Prostate gland (tissue), 2 donors: ENCODE results near the gene CCND1. TPM values are rescaled to one million over a fixed set of nuclear protein-coding genes. Genes with fewer than 3 reads are reported as not detected.

ENCODE experiments used
- DNase-seq: peaks from one replicate; pipeline ENCODE4 v3.0.0-alpha.2; 2019; ENCODE audit warnings: low spot score
- H3K27ac ChIP-seq, 2 donors: fragments of 200-600 bp; sonication (generic); 2 replicates each; pipeline ENCODE4 v1.5.1; 2017 to 2019
- H3K27me3 ChIP-seq: fragments of 200-600 bp; sonication (generic); replicated peaks from 2 replicates; pipeline ENCODE4 v1.5.1; 2019; ENCODE audit not compliant: insufficient read depth
- H3K36me3 ChIP-seq, 2 donors: fragments of 200-600 bp; sonication (generic); 1 replicate in 1 of 2; 2 replicates in 1 of 2; pipeline versions ENCODE4 v1.5.1 to v1.8.1; 2017 to 2019
- H3K4me1 ChIP-seq: fragments of 200-600 bp; sonication (generic); replicated peaks from 2 replicates; pipeline ENCODE4 v1.5.1; 2019
- H3K4me3 ChIP-seq, 2 donors: fragments of 200-600 bp; sonication (generic); 2 replicates each; pipeline ENCODE4 v1.5.1; 2017 to 2019
- H3K9me3 ChIP-seq: fragments of 200-600 bp; sonication (generic); 2 replicates; pipeline ENCODE4 v1.5.1; 2017
- CTCF ChIP-seq, 4 experiments: fragments of 200-600 bp in 2 of 4; fragments of 450-650 bp in 2 of 4; sonication (generic) in 2 of 4; IDR thresholded peaks; 1 replicate in 3 of 4; 2 replicates in 1 of 4; pipeline ENCODE4 v1.5.1; 2016 to 2019; ENCODE audit warnings: antibody characterized with exemption in 4 of 4, mild to moderate bottlenecking in 2 of 4, moderate library complexity in 2 of 4
- POLR2A ChIP-seq: fragments of 450-650 bp; IDR thresholded peaks from one replicate; pipeline ENCODE4 v1.6.1; 2016; ENCODE audit warnings: antibody characterized with exemption, mild to moderate bottlenecking
- POLR2AphosphoS5 ChIP-seq: sonication (generic); formaldehyde crosslinking; IDR thresholded peaks from one replicate; pipeline ENCODE4 v1.6.1; 2017; ENCODE audit warnings: antibody characterized with exemption
- WGBS: methylation state at CpG from one replicate; pipeline ENCODE4 v1.1.5; 2018; 5-methylcytosine and 5-hydroxymethylcytosine counted together
- intact Hi-C: fragments of 100-400 bp; cut with DNase I; formaldehyde crosslinking; loops from one replicate; pipeline ENCODE4 v1.14.2; 2022
- total RNA-seq, 2 donors: library from RNA; depleted of rRNA; stranded (reverse); fragments of >200 nt; gene quantifications; one replicate each; pipeline ENCODE4 v1.1.0, GENCODE V29; 2016

Gene CCND1
- total RNA-seq, 2 donors from 2014 or later, result 69.2 to 188 TPM

- Histone ChIP-seq H3K4me1 (peaks cover 6% of the 10 kb centered on the region), H3K4me3 (peak overlapping the region in 1 of 2 donors; percentile 21), H3K27me3 (no peaks in the 10 kb centered on the region), H3K9me3 (no peaks in the 10 kb centered on the region), H3K27ac (peak overlapping the region; percentile 82 to 91), H3K36me3 (no peaks in the 10 kb centered on the region)
- TF ChIP-seq POLR2AphosphoS5 (peak; percentile 90), CTCF (IDR thresholded peaks at IDR 0.05) (peak in 2 of 4 experiments; percentile 17 to 24), POLR2A (no peak)
- WGBS, result 38% methylated on average over 27 of the region's 27 CpGs
- intact Hi-C loops, result no loop called here
- DNase-seq, result peak; percentile 89
Observed at GRCh38 chr11:69654660-69655478, 13.9 kb downstream of the CCND1 start.

- WGBS, result 91% methylated on average over 19 of the region's 19 CpGs
- peak overlapping the region in 1 of 2 donors; percentile 21 for H3K4me3 ChIP-seq
- no peaks in the 10 kb centered on the region for H3K9me3 ChIP-seq
- H3K27me3 ChIP-seq, result no peaks in the 10 kb centered on the region
- peak overlapping the region; percentile 82 to 91 for H3K27ac ChIP-seq
- no peaks in the 10 kb centered on the region for H3K36me3 ChIP-seq
- no peak for DNase-seq
- peaks cover 6% of the 10 kb centered on the region for H3K4me1 ChIP-seq
- TF ChIP-seq POLR2AphosphoS5 (no peak), POLR2A (no peak), CTCF (IDR thresholded peaks at IDR 0.05) (no peak)
- intact Hi-C loops, result no loop called here
Observed at GRCh38 chr11:69655479-69656428, 14.8 kb downstream of the CCND1 start.

GRCh38 chr11:69656536-69657455 lies 15.8 kb downstream of the CCND1 start:
- intact Hi-C loops, result no loop called here
- Histone ChIP-seq H3K27me3 (no peaks in the 10 kb centered on the region), H3K4me1 (peaks cover 6% of the 10 kb centered on the region), H3K36me3 (no peaks in the 10 kb centered on the region), H3K4me3 (no peak overlapping the region), H3K27ac (no peak overlapping the region), H3K9me3 (no peaks in the 10 kb centered on the region)
- TF ChIP-seq CTCF (IDR thresholded peaks at IDR 0.05) (no peak), POLR2AphosphoS5 (no peak), POLR2A (no peak)
- 62% methylated on average over 20 of the region's 20 CpGs for WGBS
- no peak for DNase-seq

GRCh38 chr11:69657456-69657910 lies 16.5 kb downstream of the CCND1 start:
- Histone ChIP-seq H3K4me3 (no peak overlapping the region), H3K36me3 (no peaks in the 10 kb centered on the region), H3K27ac (no peak overlapping the region), H3K9me3 (no peaks in the 10 kb centered on the region), H3K27me3 (no peaks in the 10 kb centered on the region), H3K4me1 (peaks cover 6% of the 10 kb centered on the region)
- intact Hi-C loops, result no loop called here
- no peak for DNase-seq
- 87% methylated on average over 14 of the region's 14 CpGs for WGBS
- TF ChIP-seq POLR2A (no peak), CTCF (IDR thresholded peaks at IDR 0.05) (no peak), POLR2AphosphoS5 (no peak)
